A673 (cell line): ENCODE results near the gene VPS51. TPM values are rescaled to one million over a fixed set of nuclear protein-coding genes. Genes with fewer than 3 reads are reported as not detected.

Experiments
- BruUV-seq: library from RNA; stranded (reverse); fragments of 400-500 nt; replicated peaks from 2 replicates; lab custom pipeline; 2021; lab: Mats Ljungman, UMichigan
- CTCF ChIA-PET: fragments of 300-600 bp; sonication (Branson Sonifier 250); formaldehyde crosslinking; loops from one replicate; lab custom pipeline; 2022; ENCODE audit warnings: antibody characterized with exemption; lab: Charles Lee
- POLR2A ChIA-PET: fragments of 300-600 bp; sonication (Branson Sonifier 250); formaldehyde crosslinking; loops from one replicate; lab custom pipeline; 2022; ENCODE audit warnings: antibody characterized with exemption; ENCODE audit not compliant: low non-redundant PET; lab: Charles Lee
- DNase-seq: peaks from one replicate; pipeline ENCODE4 v3.0.0-alpha.2; 2015; ENCODE audit warnings: low spot score
- H3K27ac ChIP-seq: fragments of 200-600 bp; sonication (generic); 2 replicates; pipeline ENCODE4 v1.5.1; 2016; ENCODE audit warnings: mixed run types, low read depth, mild to moderate bottlenecking, mixed read lengths, antibody characterized with exemption, low read length; ENCODE audit not compliant: poor library complexity, severe bottlenecking
- H3K27me3 ChIP-seq: fragments of 200-600 bp; sonication (generic); replicated peaks from 2 replicates; pipeline ENCODE4 v1.6.1; 2017; ENCODE audit warnings: mixed run types, low read depth, mild to moderate bottlenecking, mixed read lengths, antibody characterized with exemption, low read length; ENCODE audit not compliant: insufficient read depth, poor library complexity
- H3K36me3 ChIP-seq: fragments of 200-600 bp; sonication (generic); 2 replicates; pipeline ENCODE4 v1.6.1; 2016; ENCODE audit warnings: mixed run types, mild to moderate bottlenecking, mixed read lengths, antibody characterized with exemption, low read length; ENCODE audit not compliant: insufficient read depth, poor library complexity, severe bottlenecking
- H3K4me1 ChIP-seq: fragments of 200-600 bp; sonication (generic); 2 replicates; pipeline ENCODE4 v1.6.1; 2017; ENCODE audit warnings: mixed run types, mild to moderate bottlenecking, mixed read lengths, antibody characterized with exemption, low read length; ENCODE audit not compliant: insufficient read depth, poor library complexity, severe bottlenecking
- H3K4me3 ChIP-seq: fragments of 200-600 bp; sonication (generic); 2 replicates; pipeline ENCODE4 v1.5.1; 2016; ENCODE audit warnings: low read depth, mixed run types, mild to moderate bottlenecking, mixed read lengths, low read length; ENCODE audit not compliant: poor library complexity, severe bottlenecking
- H3K9me3 ChIP-seq: fragments of 200-600 bp; sonication (generic); 2 replicates; pipeline ENCODE4 v1.6.1; 2016; ENCODE audit warnings: mixed run types, low read depth, mild to moderate bottlenecking, mixed read lengths, antibody characterized with exemption, low read length; ENCODE audit not compliant: poor library complexity, severe bottlenecking
- EZH2 ChIP-seq: fragments of 200-600 bp; sonication (generic); IDR thresholded peaks from 2 replicates; pipeline ENCODE4 v1.6.1; 2017; ENCODE audit warnings: borderline replicate concordance, low read depth, mild to moderate bottlenecking, mixed read lengths, antibody characterized with exemption, low read length; ENCODE audit not compliant: poor library complexity, severe bottlenecking
- intact Hi-C: fragments of 100-400 bp; cut with micrococcal nuclease; formaldehyde crosslinking; loops from one replicate; pipeline ENCODE4 v1.10.0; 2022; ENCODE audit not compliant: unreplicated experiment
- total RNA-seq: library from RNA; stranded (reverse); gene quantifications from 2 replicates; pipeline ENCODE4 v1.2.3, GENCODE V29; 2021
- TF ChIP-seq, protein P1 (sequence below): fragments of 300-800, 200-600 bp; sonication (generic); conservative IDR thresholded peaks from 2 replicates; pipeline ENCODE4 v1.5.1; 2017; ENCODE audit warnings: low read depth, mild to moderate bottlenecking, antibody characterized with exemption, low read length, moderate library complexity, mixed read lengths

Gene VPS51
- total RNA-seq, 1 experiment from 2014 or later: 125 TPM

DNA sequence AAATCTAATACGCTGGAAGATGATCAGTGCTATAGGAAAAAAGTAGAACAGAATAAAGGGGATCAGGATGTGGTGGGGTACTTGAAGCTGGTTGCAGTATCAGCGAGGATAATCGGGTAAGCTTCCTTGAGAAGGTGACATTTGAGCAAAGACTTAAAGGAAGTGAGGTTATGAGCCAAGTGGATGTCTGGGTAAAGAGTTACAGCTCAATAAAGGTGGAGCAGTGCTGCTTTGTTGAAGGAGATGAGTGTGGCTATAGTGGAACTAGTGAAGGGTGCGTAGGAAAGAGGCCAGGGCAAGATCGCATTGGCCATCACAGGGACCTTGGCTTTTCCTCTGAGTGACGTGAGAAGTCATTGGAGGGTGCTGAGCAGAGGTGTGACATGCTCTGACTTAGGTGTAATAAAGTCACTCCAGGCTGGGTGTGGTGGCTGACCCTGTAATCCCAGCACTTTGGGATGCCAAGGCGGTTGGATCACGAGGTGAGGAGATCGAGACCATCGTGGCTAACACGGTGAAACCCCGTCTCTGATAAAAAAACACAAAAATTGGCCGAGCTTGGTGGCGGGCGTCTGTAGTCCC, 40.6 kb downstream of the VPS51 start:
- H3K4me1 ChIP-seq: peaks cover 17% of the 10 kb centered on the region
- ChIA-PET POLR2A (interaction anchor here (1.4 kb wide), 1 partner anchor 45 kb away, joined by 4 read pairs; the partner anchor contains the start of gene CAPN1), CTCF (no interaction called here)
- no peak overlapping the region for H3K4me3 ChIP-seq
- BruUV-seq: no TSS peak
- no peak overlapping the region for H3K27ac ChIP-seq
- peaks cover 18% of the 10 kb centered on the region for H3K27me3 ChIP-seq
- no peaks in the 10 kb centered on the region for H3K9me3 ChIP-seq
- peaks cover 13% of the 10 kb centered on the region for H3K36me3 ChIP-seq
- intact Hi-C loops: no loop called here
- TF ChIP-seq, protein P1, sequence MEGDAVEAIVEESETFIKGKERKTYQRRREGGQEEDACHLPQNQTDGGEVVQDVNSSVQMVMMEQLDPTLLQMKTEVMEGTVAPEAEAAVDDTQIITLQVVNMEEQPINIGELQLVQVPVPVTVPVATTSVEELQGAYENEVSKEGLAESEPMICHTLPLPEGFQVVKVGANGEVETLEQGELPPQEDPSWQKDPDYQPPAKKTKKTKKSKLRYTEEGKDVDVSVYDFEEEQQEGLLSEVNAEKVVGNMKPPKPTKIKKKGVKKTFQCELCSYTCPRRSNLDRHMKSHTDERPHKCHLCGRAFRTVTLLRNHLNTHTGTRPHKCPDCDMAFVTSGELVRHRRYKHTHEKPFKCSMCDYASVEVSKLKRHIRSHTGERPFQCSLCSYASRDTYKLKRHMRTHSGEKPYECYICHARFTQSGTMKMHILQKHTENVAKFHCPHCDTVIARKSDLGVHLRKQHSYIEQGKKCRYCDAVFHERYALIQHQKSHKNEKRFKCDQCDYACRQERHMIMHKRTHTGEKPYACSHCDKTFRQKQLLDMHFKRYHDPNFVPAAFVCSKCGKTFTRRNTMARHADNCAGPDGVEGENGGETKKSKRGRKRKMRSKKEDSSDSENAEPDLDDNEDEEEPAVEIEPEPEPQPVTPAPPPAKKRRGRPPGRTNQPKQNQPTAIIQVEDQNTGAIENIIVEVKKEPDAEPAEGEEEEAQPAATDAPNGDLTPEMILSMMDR: no peak
- TF ChIP-seq EZH2: no peak
- DNase-seq: no peak

DNA sequence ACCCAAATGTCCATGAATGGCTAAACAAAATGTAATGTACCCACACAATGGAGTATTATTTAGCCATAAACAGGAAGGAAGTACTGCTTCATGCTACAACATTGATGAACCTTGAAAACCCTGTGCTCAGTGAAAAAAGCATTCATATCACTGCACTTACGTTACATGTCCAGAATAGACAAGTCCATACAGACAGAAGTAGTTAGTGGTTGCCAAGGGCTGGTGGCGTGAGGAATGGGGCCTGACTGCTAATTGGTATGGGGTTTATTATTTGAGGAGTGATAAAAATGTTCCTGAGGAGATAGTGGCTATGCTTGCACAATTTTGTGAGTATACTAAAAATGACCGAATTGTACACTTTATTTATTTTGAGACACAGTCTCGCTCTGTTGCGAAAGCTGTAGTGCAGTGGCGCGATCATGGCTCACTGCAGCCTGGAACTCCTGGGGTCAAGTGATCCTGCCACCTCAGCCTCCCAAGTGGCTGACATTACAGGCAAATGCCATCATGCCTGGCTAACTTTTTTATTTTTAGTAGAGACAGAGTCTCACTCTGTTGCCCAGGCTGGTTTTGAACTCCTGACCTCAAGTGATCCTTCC, 46.0 kb downstream of the VPS51 start:
- Histone ChIP-seq H3K27me3 (peaks cover 21% of the 10 kb centered on the region), H3K4me3 (no peak overlapping the region), H3K36me3 (no peaks in the 10 kb centered on the region), H3K9me3 (no peaks in the 10 kb centered on the region), H3K27ac (no peak overlapping the region), H3K4me1 (no peaks in the 10 kb centered on the region)
- no TSS peak for BruUV-seq
- POLR2A ChIA-PET: no interaction called here
- TF ChIP-seq, protein P1: no peak
- no peak for TF ChIP-seq EZH2
- CTCF ChIA-PET: no interaction called here
- intact Hi-C loops: no loop called here
- DNase-seq: no peak

DNA sequence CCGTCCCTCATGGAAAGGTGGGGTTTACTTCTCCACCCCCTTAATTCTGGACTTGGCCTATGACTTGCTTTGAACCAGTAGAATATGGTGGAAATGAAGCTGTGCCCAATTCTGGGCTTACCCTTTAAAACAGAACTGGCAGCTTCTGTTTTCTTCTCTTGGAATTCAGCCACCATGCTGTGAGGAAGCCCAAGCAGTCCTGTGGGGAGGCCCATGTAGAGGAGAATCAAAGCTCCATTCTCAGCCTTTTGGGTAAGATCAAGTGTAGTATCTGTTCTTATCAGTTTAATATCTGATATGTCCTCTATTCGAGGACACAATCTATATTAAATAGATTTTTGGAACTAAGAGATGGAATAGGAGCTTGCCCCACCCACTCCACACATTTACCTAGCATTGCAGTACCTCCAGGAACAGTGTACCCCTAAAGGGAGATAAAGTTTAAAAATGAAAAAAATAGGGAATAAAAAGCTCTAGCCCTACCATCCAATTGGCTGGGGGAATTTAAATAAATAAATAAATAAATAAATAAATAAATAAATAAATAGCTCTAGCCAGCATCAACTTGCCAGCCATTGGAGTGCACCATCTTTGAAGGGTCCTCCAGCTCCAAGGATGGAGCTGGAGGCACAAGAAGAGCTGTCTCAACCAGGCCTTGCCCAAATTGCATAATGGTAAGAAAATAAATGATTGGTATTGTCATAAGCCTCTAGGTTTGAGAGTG, 51.5 kb downstream of the VPS51 start:
- no peak for DNase-seq
- Histone ChIP-seq H3K4me3 (no peak overlapping the region), H3K36me3 (no peaks in the 10 kb centered on the region), H3K4me1 (no peaks in the 10 kb centered on the region), H3K27ac (no peak overlapping the region), H3K27me3 (no peaks in the 10 kb centered on the region), H3K9me3 (peaks cover 5% of the 10 kb centered on the region)
- CTCF ChIA-PET: interaction anchor here (0.6 kb wide), 1 partner anchor 39 kb away, joined by 4 read pairs; no protein-coding TSS in a partner anchor
- intact Hi-C loops: no loop called here
- TF ChIP-seq EZH2: no peak
- TF ChIP-seq, protein P1: no peak
- no TSS peak for BruUV-seq
- POLR2A ChIA-PET: no interaction called here
